Head of caudate nucleus (tissue), 42 donors: ENCODE measurements around the gene TENM4.

Source experiments
- DNase-seq, 42 donors: peaks; one replicate each; pipeline versions ENCODE4 v3.0.0 to v3.0.0-alpha.2; 2020 to 2021; ENCODE audit warnings: mixed read lengths in 7 of 42
- intact Hi-C: fragments of 100-400 bp; cut with DNase I; formaldehyde crosslinking; loops from one replicate; pipeline ENCODE4 v1.15.0; 2022

Gene TENM4

DNA sequence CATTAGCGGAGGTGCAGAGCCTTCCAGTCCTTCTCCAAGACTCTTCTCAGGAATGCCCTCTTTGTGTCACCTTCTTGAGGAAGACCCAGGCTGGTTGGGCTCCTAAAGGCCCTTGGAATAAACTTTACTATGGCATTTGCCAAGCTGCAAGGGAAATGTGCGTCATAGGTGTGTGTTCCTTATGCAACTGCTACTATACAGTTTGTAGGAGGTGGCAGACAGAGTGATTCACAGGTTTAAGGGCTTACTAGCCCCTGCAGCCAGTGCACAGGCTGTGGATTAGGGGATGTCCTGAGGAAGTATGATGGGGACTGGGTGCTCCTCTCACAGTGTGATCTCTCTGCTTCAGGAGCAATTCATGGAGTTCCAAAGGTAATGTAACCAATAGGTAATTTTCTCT, 74.6 kb downstream of the TENM4 start:
- DNase-seq = peak in 6 of 42 donors; percentile 15 to 55 (median 26)
- intact Hi-C loops = no loop called here

DNA sequence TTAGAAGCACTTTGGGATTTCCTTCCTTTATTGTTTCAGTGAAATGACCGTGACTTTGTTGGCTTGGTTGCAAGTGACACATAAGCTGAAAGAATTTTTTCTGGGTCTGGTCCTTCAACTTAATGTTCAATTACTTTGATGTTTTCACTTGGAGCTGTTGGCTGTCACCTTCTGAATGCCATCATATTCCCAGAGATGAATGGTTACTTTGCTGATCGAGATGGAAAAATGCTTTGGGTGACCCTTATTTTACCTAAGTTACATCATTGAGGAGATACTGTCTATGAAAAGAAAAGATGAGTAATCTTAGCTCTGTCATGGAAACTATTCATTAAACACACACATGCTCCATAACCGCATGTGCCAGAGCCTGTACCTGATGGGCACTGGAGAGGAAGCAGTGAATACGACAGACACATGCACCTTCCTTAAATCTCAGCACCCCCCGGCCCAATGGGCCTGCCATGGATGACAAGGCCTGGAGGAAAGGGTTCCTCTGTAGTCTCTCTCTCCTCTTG, 76.9 kb downstream of the TENM4 start:
- intact Hi-C loops = no loop called here
- DNase-seq = no peak

DNA sequence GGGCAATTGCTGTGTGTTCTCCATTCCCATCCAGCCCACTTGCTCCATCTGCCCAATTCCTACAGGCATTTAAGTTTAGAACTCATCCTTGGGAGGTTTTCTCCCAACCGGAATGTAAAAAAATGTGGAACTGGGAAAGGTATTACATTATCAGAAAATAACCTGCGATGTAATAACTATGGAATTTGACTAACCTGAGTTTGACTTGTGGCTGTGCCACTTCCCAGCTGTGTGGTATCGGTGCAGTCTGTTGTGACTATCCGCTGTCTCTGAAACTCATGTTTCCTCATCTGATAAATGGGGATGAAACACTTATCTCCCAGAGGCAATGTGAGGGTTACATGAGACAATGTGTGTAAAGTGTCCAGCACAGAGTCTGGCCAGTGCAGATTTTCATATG, 77.6 kb downstream of the TENM4 start:
- intact Hi-C loops = no loop called here
- no peak for DNase-seq

DNA sequence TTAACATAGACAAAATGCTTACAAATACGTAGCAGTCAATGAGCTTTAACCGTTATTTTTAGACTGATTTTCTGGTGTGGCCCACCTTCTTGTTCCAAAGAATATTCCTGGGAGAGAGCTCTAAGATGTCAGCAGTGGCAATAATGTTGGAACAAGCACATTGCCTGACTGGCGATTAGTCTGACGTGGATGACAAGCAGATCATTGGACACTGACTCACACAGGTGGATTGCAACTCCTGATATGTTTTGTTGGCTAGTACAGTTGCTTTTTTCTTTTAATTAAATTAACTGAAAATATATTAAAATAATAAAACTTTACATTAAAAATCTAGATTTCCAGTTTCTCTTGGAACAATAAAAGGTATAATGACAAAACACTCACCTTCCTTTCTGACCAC, 78.0 kb downstream of the TENM4 start:
- DNase-seq = no peak
- intact Hi-C loops = no loop called here

DNA sequence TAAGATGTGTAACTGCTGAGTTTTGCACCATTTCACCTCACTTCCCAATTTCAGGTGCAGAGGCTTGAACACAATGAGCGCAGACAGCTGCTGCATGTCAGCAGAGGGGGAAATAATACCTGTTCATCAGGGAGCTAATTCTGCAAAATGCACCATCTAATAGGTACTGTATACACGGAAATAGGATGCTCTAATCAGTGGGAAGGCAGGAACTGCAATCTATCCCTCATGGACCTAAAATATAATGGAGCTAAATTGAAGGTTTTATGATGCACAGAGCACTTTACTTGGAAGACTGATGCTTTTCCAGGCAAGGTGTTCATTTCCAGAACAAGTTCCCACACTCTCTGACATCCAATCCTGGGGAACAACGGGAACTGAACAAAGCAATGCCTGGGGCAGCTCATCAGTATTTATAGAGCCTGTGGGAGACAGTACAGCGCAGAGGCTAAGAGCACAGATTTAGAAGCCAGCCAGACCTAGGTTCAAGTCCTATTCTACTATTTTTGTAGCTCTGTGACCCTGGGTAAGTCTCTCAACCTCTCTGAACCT, 78.5 kb downstream of the TENM4 start:
- DNase-seq = peak in 20 of 42 donors; percentile 5 to 70 (median 36)
- intact Hi-C loops = no loop called here

DNA sequence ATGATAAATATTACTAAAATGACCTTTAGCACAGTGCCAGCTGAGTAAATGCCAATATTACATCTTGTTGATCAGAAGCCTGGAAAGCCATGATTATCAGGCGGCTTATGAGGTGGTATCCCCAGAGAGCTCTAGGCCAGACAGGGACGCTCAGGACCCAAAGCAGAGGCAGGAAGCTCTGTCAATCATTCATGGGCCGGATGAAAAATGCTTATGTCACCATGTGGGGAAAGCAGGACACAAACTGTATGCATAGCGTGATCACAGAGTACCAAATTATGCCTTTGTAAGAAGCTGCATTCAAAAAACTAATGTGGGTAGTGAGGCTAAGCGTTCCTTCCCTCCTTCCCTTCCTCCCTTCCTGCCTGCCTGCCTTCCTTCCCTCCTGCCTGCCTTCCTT, 82.6 kb downstream of the TENM4 start:
- DNase-seq = no peak
- intact Hi-C loops = no loop called here

DNA sequence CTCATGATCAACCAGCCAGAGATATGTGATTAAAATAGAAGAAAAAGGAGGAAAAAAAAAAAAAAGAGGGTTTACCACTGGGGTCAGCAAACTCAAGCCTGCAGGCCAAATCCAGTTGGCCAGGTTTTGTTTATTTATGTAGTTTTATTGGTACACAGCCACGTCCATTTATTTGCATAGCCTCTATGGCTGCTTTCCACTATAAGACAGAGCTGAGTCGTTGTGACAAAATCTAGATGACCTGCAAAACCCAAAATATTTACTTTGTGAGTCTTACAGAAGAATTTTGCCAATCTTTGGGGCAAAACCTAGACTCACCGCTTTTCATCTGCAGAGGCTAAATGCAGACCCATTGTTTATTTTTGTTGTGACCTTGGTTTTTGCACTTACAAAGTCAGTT, 87.1 kb downstream of the TENM4 start:
- intact Hi-C loops = no loop called here
- DNase-seq = no peak

DNA sequence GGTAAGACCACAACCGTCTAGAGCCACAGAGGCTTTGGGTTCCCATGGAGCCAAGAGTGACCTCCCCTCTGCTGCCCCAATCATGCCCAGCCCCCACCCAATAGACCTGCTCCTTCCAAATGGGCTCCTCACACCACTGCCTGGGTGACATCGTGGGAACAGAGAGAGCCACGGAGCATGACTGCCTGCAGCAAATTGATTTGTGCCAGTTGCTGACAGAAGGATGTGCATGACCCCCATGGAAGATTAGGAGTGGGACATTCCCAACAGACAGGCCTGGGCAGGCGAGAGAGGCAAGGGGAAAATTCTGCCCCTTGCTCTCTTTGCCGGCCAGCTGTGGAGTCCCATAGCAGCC, 88.5 kb downstream of the TENM4 start:
- intact Hi-C loops = no loop called here
- DNase-seq = no peak

DNA sequence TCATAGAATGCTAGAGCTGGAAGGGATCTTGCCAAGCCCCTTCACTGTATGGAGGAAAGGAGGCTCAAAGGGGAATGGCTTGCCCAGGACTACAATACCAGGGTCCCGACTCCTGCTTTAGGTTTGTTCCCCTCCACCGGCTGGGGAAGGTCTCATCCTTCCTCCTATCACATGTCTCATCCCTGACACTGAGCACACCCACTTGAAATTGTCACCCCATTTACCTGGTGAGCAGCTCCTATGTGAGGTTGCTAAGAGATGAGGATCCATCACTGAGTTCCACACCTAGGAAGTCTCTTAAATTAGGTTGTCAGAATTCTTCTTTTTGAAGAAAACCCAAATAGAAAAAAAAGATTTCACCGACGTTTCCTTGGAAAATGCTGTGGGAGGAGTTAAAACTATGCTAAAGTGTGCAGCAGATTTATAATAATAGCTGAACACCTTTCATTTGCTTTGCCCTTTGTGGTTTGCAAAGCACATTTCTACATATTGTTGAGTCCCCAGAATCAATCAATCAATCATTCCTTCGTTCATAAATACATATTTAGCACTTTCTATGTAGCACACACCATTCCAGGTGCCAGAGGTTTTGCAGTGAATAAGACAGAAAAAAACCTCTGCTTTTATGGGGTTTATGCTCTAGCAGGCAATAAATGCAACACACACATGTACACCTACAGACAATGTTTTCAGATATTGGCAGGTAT, 91.7 kb downstream of the TENM4 start:
- intact Hi-C loops = no loop called here
- DNase-seq = peak in 27 of 42 donors; percentile 8 to 76 (median 39)

DNA sequence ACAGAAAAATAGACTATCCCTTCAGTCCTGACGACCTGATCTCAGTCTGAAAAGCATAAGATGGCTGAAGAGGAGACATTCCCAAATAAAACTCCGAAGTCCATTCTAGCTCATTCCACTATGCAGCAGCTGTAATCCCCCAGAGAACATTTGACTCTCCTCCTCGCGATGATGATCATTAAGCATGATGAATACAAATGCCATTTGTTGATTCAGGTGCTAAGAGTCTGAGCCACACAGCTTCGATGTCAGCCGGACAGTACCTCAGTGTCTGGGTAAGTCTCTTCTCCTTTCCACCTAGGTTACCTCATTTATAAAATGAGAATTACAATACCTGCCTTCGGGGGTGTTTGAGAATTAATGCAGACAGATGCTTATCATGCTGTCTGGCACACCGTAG, 94.8 kb downstream of the TENM4 start:
- intact Hi-C loops = no loop called here
- DNase-seq = no peak

DNA sequence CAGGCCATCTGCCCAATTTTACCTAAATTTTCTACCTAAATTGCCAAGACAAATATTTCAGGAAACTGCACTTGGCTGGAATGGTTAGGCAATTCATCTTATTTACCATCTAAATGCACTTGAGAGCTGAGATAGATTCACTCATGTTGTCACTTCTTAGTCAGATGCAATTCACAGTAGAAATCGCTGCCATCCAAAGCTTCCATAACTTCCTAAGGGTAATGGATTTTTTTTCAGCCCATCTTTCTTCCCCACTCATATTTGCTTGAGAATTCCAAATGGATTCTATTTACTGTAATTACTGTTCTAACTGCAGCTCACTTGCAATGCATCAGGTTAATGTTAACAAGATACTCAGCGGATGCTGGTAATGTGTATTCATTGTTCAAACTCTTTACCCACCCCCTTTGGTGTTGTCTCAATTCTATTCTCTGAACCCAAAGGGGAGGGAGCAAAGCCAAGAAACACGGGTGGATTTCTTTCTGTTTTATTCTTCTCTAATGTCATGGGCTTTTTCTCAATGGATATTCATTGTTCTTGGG, 96.0 kb downstream of the TENM4 start:
- intact Hi-C loops = no loop called here

DNA sequence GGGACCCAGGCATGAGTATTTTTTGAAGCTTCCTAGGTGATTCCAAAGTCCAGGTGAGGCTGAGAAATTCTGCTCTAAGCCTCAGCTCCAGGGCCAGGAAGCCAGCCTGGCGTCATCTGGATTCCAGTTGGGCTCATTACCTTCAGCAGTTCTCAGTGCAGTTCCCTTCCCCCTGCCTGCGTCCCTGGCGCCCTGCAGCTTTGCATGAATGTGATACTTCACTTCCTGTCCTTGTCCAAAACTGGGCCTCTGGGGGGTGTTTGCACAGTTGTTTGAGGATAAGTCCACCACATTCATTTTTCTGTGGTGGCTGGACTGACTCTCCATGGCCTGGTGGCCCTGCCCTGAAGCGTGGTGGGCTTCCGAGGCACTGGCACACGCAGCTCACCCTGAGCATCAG, 98.1 kb downstream of the TENM4 start:
- no peak for DNase-seq

More for the DNA sequence above, 96.0 kb downstream of the TENM4 start:
- DNase-seq = no peak

DNA sequence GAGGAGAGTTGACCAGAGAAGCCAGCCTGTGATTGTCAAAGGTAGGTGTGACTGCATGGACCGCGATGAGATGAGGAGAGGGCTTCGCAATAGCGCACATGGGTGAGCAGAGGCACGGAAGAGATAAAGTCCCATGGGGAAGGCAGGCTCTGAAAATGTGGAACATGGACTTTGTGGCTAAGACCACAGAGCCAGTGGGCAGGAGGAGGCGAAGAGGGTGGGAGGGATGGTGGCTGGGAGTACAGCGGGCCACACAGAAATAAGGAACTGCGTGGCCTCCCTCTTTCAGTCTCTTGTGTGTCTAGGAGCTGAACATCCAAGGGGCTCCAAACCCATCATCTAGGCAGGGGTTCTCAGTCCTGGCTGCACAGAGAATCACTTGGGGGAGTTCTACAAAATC, 98.6 kb downstream of the TENM4 start:
- DNase-seq = no peak
- intact Hi-C loops = no loop called here

More for the DNA sequence above, 98.1 kb downstream of the TENM4 start:
- intact Hi-C loops = no loop called here

DNA sequence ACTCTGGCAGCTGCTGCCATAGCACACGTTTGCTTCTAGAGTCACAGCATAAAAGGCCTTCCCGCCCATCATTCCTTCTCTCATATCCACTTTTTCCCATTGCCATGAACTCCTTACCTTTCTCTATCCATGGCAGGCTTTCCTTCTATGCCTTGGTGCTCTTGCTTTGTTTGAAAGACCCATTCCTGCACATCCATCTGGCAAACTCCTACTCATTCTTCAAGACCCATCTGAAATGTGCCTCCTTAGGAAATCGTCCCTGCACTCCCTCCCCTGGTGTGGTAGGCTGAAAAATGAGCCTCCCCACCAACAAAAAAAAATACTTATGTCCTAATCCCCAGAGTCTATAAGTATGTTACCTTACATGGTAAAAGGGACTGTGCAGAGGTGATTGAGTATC, 100.3 kb downstream of the TENM4 start:
- intact Hi-C loops = no loop called here
- no peak for DNase-seq

DNA sequence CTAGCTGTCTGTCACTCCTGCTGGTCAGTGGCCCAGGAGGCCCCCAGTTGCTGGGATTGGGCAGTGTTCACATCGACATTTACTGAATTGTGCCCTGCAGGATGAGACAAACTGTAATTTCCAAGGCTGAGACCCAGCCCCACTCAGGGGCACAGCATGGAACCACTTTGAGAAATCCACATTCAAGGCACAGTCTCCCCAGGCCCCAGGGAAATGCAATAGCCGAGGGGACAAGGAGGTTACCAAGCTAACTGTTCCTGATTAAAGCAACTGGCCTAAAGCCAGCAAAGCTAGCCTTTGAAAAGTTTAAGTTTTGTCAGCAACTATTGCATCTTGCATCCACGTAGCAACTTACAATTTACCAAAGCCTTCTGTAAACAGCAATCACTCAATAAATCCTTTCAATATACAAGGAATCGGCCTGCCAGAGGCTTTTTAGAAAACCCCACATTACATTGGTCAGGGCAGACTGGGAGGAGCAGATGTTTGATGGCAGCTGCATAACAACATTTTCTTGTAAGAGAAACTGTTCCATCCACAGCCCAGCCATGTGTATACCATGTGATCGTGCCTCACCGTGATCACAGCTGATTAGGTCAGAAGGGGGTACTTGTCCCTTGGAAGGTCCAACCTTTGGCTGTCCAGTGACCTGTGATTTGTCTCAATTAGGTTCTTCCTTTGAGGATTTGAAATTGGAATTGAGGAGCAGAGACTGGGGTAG, 103.9 kb downstream of the TENM4 start:
- no peak for DNase-seq
- intact Hi-C loops = no loop called here

DNA sequence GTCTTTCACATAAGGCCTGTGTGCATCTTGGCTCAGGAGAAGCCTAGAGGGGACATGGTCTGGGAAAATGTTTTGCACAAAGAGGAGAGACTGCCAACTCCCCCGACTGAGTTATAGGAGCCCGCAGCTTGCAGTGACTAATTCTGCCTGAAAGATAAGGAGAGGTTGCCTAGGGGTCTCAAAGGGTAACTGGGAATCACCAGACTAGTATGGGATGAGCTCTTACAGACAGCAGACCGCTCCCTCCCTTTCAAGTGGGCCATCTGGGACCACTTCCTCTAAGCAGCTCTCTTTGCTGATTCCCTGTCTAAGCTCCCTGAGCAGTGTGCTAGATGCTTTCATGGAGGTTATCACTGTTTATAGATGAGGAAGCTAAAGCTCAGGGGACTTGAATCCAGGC, 105.1 kb downstream of the TENM4 start:
- intact Hi-C loops = no loop called here
- DNase-seq = no peak

DNA sequence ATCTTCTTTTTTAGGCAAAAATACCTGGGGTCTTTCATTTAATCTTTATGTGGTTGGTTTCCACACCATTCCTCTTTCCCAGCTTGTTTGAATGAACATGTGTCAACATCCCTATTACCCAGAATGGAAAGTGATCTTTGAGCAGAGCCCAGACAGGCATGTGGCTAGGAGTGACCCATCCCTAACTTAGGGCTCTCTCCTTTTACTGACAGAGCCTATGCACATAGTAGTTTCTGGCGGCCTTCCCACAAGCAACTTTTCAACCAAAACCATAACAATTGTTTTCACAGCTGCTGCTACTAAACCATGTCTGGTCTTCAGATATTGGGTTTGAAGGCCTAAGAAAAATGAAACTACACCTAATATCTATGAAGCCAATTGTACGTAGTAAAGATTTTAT, 107.5 kb downstream of the TENM4 start:
- intact Hi-C loops = no loop called here

DNA sequence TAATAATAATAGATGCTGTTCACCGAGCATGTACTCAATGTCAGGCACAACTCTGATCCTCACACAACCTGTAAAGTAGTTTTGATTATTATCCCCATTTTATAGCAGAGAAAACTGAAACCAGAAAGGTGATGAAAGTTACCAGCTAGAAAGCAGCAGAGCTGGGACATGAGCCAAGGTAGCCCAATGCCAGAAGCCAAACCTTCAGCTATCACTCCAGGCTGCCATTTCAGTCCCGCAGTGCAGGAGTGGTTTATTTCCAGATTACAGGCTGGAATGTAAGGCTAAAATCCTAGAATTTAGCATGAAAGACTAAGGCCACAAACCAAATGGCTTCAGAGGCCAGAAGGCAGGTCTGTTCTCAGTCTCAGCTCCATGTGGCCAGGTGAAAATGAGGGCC, 108.8 kb downstream of the TENM4 start:
- DNase-seq = no peak
- intact Hi-C loops = no loop called here

More for the DNA sequence above, 107.5 kb downstream of the TENM4 start:
- DNase-seq = no peak

DNA sequence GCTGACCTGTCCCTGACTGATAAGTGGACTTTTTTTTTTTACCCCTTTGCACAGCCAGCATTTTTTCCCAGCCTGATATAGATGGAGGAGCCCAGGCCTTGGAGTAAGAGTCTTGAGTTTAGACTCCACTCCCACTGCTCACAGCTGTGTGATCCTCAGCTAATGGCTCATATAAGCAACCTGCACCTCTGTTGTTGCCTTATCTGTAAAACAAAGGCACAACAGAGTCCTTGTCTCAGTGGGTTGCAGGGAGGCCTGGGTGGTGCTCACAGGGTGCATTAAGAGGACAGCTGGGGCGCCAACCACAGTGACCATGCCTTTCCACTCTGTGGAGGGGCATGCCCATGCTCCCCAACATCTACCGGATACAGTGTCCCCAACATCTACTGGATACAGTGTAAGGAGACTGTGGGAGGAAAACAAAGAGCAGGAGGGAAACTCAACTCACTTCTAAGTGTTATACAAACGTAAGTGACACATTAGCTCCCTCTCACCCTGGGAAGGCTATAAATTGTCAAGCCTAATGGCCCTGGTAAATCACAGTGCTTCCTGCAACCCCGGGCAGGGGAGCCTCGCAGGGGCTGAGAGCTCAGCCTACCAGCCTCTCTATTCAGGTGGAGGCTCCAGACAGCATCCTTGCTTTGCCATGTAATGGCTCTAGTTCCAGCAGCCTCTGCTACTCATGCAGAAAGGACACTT, 109.5 kb downstream of the TENM4 start:
- DNase-seq = no peak
- intact Hi-C loops = no loop called here

DNA sequence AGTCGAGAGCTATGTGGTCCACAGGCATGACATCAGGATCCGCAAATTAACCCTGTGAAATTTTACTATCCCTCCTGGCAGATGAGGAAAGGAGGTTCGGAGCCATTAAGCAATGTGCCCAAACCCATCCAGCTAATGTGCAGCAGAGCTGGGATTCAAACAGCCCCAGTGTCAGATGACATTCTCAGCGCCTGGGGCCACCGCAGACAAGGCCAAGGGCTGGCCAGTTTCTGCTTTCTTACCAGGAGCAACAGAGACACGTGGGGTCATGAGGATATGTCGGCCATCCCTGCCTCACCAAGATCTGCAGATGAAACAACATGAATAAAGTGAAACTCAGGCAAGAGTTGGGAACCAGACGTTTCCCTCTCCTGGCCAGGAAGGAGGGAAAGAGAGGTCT, 110.2 kb downstream of the TENM4 start:
- DNase-seq = no peak
- intact Hi-C loops = no loop called here
